Measurements from ENCODE around the gene CCP110.

The CCP110 gene

DNA sequence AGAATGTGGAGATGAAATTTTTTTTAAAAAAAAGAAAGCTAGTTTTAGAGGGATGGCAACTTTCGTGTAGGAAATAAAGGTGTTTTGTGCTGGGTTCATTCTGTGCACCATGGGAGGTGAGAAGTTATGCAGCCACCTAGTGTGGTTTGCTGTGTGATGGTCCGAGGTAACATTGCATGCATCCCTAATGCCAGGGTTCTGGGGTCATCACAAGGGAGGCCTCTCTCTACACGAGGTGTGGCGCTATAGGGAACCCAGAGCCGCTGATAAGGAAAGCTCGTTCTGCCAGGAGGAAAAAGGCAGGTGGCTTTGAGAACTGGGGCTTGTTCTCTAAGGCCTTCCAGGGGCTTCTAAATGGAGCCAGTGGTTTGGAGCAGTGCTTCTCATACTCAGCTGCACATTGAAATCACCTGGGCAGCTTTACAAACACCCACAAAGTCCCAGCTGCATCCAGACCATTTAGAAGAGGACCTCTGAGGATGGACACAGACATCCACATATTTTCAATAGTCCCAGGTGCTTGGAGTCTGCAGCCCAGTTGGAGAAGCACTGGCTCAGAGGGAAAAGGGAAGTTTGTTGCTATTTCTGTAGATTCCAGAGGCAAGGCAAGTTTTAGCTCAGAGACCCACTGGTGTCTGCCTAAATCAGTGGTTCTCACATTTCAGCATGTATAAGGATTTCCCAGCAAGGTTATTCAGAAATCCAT, 75.2 kb downstream of the CCP110 start:
- no peak for DNase-seq (ENCODE audit: low read depth in 2 of 2, low spot score in 1 of 2)

DNA sequence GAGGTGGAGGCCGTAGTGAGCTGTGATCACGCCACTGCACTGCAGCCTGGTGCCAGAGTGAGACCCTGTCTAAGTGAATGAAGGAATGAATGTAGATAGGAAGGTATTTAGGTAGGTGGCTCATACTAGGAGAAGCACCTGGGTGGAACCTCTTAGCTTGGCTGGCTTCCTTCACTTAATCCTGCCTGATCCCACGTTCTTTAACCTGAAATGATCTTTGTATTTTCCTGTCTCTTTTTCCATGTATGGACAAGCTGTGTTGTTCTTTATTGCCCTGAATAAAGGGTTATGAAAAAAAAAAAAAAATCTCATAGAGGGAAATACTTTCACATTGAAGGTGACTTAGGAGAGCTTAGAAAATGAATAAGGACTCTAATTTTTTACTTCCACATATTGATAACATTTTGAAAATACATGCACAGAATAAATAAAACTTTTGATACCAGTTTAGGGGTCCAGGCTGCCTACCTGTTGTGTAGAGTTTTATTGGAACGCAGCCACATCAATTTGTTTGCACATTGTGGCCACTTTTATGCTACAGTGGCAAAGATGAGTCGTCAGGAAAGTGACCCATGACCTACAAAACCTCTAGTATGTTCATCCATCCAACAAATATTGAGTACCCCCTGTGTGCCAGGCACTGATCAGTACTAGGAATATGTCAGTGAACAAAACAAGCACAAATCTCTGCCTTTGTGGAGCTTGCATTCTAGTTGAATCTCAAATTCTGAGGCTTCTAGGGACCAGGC, 76.4 kb downstream of the CCP110 start:
- no peak for DNase-seq (ENCODE audit: low read depth in 2 of 2, low spot score in 1 of 2)

DNA sequence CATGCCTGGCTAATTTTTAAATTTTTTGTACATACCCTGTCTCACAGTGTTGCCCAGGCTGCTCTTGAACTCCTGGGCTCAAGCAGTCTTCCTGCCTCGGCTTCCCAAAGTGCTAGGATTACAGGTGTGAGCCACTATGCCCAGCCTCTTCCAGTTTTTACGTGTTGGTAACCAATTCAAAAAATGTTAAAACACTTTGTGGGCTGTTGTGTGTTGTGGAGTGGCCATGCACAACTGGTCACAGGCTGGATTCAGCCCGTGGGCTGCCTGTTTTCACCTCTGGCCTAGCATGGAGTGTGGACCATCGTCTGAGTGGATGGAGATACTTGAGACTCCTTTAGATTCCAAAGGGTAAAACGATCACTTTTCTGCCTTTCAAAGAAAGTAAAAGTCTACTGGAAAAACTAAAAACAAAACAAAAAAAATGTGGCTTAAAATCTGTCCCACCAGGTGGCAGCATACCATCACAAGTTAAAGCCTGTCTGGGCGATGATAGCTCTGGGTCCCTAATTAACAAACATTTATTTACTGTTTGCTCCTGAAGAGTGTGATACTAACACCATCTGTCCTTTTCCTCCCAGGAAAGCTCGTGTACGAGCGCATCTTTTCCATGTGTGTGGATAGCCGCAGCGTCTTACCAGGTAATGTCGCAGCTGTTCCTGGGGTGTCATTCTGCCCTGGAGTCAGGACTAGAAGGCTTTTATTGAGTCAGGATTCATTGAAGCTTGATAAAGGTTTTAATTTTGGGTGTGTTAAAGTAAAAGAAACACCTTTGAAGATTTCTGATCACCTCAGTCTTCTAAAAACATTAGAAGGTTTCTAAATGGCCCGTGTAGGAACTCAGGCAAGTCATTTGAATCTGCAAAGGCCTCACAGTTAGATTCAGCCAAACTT, 77.6 kb downstream of the CCP110 start:
- no peak for DNase-seq (ENCODE audit: low read depth in 2 of 2, low spot score in 1 of 2)

Measured in stimulated activated CD8-positive, alpha-beta memory T cell treated with anti-CD3 and anti-CD28 coated beads, Interleukin-4, amount 100 ng/mL, for 1 hour (primary cell).